ENCODE results near the gene INO80E.
"Not testable (repeated sequence)": the region's sequence is repeated elsewhere in the genome, so short reads cannot be mapped to it uniquely, and the experiment has no call there.

INO80E gene

GRCh38 chr16:29995911-29996765, at the start of gene INO80E:
TSS of gene INO80E (plus strand) at chr16:29996241. CDS start at chr16:29996311, 70 bp downstream.
- DNase-seq (ENCODE audit: low spot score), result peak; percentile 100

GRCh38 chr16:29947897-29948296, 48.1 kb upstream of the INO80E start:
- no peak for DNase-seq (ENCODE audit: low spot score)

GRCh38 chr16:29950806-29951461, 45.1 kb upstream of the INO80E start:
- DNase-seq (ENCODE audit: low spot score), result no peak

GRCh38 chr16:29951625-29952365, 44.2 kb upstream of the INO80E start:
- no peak for DNase-seq (ENCODE audit: low spot score)

- DNase-seq (ENCODE audit: low spot score), result no peak
Observed at GRCh38 chr16:29958756-29959155, 37.3 kb upstream of the INO80E start.

- DNase-seq (ENCODE audit: low spot score), result no peak
Observed at GRCh38 chr16:29959293-29959692, 36.7 kb upstream of the INO80E start.

GRCh38 chr16:29959821-29960220, 36.2 kb upstream of the INO80E start:
- not testable (repeated sequence) for DNase-seq (ENCODE audit: low spot score)

GRCh38 chr16:29961127-29961478, 34.9 kb upstream of the INO80E start:
- no peak for DNase-seq (ENCODE audit: low spot score)

- DNase-seq (ENCODE audit: low spot score), result peak; percentile 99
Observed at GRCh38 chr16:29961479-29962343, 34.3 kb upstream of the INO80E start, which contains the start of gene TMEM219. TSS of gene TMEM219 (plus strand) at chr16:29962079. CDS start at chr16:29963144, 1,065 bp downstream.

- DNase-seq (ENCODE audit: low spot score), result no peak
Observed at GRCh38 chr16:29962344-29962994, 33.6 kb upstream of the INO80E start.

GRCh38 chr16:29963021-29963743, 32.9 kb upstream of the INO80E start:
- no peak for DNase-seq (ENCODE audit: low spot score)

GRCh38 chr16:29968205-29968604, 27.8 kb upstream of the INO80E start:
- DNase-seq (ENCODE audit: low spot score), result no peak

GRCh38 chr16:29971304-29971703, 24.7 kb upstream of the INO80E start:
- DNase-seq (ENCODE audit: low spot score), result no peak

GRCh38 chr16:29972500-29972899, 23.5 kb upstream of the INO80E start:
- no peak for DNase-seq (ENCODE audit: low spot score)

GRCh38 chr16:29972992-29973383, 23.1 kb upstream of the INO80E start:
- DNase-seq (ENCODE audit: low spot score), result no peak

GRCh38 chr16:29973384-29974246, 22.4 kb upstream of the INO80E start, which contains the start of gene TAOK2:
TSS of gene TAOK2 (plus strand) at chr16:29973868. CDS start at chr16:29977773, 3,905 bp downstream.
- DNase-seq (ENCODE audit: low spot score), result peak; percentile 100

- peak; percentile 63 for DNase-seq (ENCODE audit: low spot score)
Observed at GRCh38 chr16:29974291-29975133, 21.5 kb upstream of the INO80E start.

- no peak for DNase-seq (ENCODE audit: low spot score)
Observed at GRCh38 chr16:29975134-29975538, 20.9 kb upstream of the INO80E start.
